GM12891 (cell line): Measurements from ENCODE around the gene NEK5.

Source experiments
- PAX5 ChIP-seq: IDR thresholded peaks from 2 replicates; pipeline ENCODE4 v1.6.1; 2011; ENCODE audit warnings: low read length, moderate library complexity, mild to moderate bottlenecking; ENCODE audit not compliant: insufficient read depth, severe bottlenecking
- POLR2A ChIP-seq: IDR thresholded peaks from 2 replicates; pipeline ENCODE4 v1.6.1; 2011; ENCODE audit warnings: low read depth, low read length, control low read depth
- POLR2AphosphoS5 ChIP-seq: IDR thresholded peaks from 2 replicates; pipeline ENCODE4 v1.6.1; 2011; ENCODE audit warnings: low read depth, low read length, control low read depth
- SPI1 ChIP-seq: IDR thresholded peaks from 2 replicates; pipeline ENCODE4 v1.6.1; 2011; ENCODE audit warnings: low read depth, low read length, control low read depth
- TAF1 ChIP-seq: IDR thresholded peaks from 2 replicates; pipeline ENCODE4 v1.6.1; 2011; ENCODE audit warnings: low read depth, low read length, control low read depth

DNA sequence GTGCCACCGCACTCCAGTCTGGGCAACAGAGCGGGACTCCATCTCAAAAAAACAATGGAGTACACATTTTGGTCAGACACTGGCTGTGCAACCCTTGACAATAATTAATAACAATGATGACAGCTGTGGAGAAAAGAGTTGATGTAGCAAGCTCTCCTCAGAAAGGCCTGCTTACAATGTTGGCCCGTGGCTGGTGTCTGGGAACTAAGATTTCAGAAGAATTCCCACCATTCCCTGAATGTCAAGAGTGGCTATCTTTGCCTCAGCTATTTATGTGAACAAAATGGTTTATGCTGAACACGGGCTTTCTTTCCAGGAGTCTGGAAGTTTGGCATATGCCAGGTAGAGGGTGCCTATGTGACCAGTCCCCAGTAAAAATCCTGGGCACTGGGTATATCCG lies 25.5 kb downstream of the NEK5 start:
- no peak for TF ChIP-seq POLR2AphosphoS5
- TF ChIP-seq POLR2A, result no peak
- no peak for TF ChIP-seq TAF1
- no peak for TF ChIP-seq SPI1
- TF ChIP-seq PAX5, result no peak
